D721Med (cell line): ENCODE data around the gene MICAL2.

Experiments
- DNase-seq: peaks from one replicate; pipeline ENCODE4 v3.0.0; 2011; ENCODE audit warnings: low spot score; ENCODE audit not compliant: insufficient read length
- FAIRE-seq: peaks from 2 replicates; lab custom pipeline; 2011; peaks lifted over from hg19 to GRCh38; lab: Jason Lieb, UNC
- TF ChIP-seq, protein P1 (sequence below): IDR thresholded peaks from 2 replicates; pipeline ENCODE4 v1.5.1; 2012; ENCODE audit warnings: mild to moderate bottlenecking, control low read depth; ENCODE audit not compliant: insufficient read depth; ENCODE audit errors: missing control alignments

The MICAL2 gene

DNA sequence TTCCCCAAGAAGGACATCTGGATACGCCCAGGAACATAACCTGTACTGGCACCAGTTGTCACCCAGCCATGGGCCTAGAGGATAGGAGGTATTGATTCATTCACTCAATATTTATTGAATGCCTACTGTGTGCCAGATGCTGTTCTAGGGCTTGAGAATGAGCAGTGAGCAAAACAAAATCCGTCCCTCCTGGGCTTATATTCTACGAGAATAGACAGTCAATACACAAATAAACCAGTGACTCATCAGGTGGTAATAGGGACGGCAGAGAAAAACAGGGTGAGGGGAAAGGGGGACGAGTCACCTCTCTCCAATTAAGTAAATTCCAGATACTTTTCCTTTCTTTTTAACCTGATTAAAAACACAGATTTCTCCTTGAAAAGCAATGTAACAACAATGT is 103.5 kb downstream of the MICAL2 start:
- TF ChIP-seq, protein P1, sequence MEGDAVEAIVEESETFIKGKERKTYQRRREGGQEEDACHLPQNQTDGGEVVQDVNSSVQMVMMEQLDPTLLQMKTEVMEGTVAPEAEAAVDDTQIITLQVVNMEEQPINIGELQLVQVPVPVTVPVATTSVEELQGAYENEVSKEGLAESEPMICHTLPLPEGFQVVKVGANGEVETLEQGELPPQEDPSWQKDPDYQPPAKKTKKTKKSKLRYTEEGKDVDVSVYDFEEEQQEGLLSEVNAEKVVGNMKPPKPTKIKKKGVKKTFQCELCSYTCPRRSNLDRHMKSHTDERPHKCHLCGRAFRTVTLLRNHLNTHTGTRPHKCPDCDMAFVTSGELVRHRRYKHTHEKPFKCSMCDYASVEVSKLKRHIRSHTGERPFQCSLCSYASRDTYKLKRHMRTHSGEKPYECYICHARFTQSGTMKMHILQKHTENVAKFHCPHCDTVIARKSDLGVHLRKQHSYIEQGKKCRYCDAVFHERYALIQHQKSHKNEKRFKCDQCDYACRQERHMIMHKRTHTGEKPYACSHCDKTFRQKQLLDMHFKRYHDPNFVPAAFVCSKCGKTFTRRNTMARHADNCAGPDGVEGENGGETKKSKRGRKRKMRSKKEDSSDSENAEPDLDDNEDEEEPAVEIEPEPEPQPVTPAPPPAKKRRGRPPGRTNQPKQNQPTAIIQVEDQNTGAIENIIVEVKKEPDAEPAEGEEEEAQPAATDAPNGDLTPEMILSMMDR: no peak
- FAIRE-seq: no peak
- DNase-seq: no peak

DNA sequence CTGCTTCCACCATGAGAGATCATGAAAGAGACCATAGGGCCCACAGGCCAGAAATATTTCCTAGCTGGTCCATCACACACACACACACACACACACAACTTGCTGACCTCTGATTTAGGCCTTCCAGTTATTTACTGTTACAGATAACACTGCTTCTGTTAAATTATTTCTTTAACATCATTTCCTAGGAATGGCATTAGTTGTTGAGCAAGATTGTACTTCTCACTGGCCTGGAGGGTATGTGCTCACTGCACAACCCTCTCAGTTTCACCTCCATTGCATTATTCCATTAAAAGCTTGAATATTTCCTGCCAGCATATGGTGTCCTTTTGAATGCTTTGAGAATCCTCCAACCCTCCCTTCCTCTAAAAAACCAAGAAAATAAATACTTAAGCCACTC is 104.4 kb downstream of the MICAL2 start:
- FAIRE-seq: no peak
- TF ChIP-seq, protein P1: no peak
- no peak for DNase-seq

DNA sequence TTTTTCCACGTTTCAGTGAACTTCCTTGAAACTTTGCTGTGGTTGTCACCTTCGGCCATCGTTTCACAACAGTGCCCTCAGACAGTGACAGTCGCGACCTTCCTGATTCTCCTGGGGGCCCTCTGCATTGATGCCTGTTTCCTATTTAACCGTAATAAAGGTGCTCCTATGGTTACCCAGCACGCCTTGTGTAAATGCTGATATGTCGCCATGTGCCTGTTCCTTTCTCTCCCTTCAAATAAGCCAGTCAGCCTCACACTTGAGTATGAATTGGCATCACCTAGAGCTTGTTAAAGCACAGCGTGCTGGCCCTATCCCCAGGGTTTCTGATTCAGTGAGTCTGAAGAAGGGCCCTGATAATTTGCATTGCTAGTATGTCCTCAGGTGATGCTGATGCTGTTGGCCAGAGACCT is 104.8 kb downstream of the MICAL2 start:
- TF ChIP-seq, protein P1: no peak
- DNase-seq (no peak), FAIRE-seq (no peak)

DNA sequence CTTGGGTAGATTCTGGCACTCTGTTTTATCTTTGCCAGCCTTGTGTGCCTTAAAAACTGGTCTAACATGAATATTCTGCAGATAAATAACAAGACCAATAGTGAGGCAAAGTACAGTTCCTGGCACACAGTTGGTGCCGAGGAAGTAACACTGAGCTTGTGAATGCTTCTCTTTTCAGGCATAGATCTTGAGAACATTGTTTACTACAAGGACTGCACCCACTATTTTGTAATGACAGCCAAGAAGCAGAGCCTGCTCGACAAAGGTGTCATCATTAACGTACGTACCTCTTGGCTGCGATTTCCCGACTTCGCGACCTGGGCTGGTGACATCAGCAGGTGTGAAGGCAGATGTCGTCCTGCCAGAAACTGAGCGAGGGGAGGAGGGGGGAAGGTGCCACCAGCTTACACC is 105.7 kb downstream of the MICAL2 start:
- TF ChIP-seq, protein P1: no peak
- DNase-seq (no peak), FAIRE-seq (no peak)

DNA sequence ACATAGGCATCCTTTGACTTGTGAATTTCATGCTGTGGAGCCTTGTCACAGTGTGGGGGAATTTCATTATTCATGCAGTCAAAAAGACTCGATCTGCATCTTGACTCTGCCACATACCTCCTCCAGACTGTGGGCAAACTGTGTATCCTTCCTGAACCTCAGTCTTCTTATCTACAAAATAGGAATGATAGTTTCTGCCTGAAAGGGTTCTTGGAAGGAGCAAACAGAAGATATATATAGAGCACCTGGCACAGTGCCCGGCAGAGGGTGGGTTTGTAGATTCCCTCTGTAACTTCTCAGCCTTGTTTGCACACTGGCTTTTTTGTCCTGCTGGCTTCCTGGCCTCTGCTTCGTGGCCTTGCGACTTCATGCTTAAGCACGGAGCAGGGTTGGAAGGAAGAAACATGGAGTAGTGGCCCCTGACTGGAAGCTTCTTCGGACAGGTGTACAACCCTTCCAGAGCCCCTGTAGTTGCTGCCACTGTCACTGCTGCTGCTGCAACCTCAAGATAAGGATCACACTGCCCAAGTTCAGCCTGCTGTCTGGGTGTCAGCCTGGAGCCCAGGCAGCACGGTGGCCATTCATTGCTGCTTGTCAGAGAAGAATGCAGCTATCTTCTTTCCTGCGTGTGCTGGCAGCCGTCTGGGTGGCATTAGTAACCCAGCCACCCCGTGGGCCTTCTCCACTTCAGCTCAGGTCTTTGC is 106.4 kb downstream of the MICAL2 start:
- DNase-seq: no peak
- TF ChIP-seq, protein P1: no peak
- FAIRE-seq: no peak

DNA sequence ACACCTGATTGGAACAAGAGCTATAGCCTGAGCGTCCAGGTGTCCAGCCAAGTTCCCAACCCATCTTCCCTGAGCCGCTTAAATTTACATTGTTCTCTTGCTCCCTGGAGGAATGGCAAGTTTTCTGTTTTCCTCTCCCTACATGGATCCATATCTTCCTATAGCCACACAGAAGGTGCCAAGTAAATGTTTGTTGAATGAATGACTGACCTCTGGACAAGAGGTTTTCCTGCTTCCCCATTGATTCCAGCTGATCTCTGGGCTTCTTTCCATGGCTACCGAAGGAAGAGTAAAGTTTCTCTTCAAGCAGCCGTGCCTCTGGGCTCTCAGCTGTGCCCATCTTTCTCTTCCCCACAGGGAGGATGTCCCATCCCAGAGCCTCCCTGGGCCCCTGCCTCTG is 107.5 kb downstream of the MICAL2 start:
- no peak for DNase-seq
- TF ChIP-seq, protein P1: no peak
- FAIRE-seq: no peak

DNA sequence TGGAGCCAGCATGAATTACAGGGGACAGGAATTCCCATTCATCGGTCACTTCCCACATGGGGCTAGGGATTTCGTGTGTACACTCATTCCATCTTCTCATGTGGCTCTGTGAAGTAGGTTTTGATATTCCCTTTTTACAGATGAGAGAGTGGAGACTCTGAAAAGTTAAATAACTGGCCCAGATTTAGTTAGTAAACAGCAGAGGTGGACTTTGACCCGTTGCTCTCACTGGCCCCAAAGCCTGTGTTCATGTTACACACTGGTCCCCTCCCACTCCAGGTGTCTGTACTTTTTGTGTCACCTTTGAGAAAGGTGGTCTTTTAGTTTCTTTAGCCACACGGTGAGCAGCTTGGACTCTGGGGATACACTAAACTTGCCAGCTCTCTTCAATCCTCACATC is 108.5 kb downstream of the MICAL2 start:
- DNase-seq (no peak), FAIRE-seq (no peak)
- TF ChIP-seq, protein P1: no peak
